ENCODE measurements around the gene MYO5B. TPM values are rescaled to one million over a fixed set of nuclear protein-coding genes. Genes with fewer than 3 reads are reported as not detected.

The MYO5B gene
- polyA plus RNA-seq, 1 of the 3 experiments (the other 2 are of a cell fraction) = 1.3 TPM

DNA sequence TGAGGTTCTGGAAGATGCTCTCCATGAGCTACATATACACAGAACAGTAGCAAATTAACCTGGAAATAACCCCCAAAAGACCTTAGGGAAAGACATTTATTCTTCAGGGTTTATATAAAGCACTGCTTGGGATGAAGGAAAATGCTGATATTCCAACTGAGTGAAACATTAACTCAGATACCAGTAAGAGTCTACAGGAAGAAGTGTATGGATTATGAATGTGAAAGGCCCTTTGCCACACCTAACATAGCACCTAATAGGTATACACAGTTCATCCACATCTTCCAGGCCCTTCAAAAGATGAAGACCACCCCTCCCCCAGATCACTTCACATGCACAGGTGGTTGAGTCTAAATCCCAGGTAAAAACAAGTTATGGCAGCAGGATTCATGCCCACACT lies 50.4 kb downstream of the MYO5B start:
- H4K20me1 ChIP-seq (ENCODE audit: insufficient read depth) = no peaks in the 10 kb centered on the region
- ChIA-PET POLR2A (no interaction called here), CTCF (no interaction called here)
- no peak overlapping the region for H3K4me2 ChIP-seq
- H3K9me2 ChIP-seq = no peaks in the 10 kb centered on the region
- no peaks in the 10 kb centered on the region for H3K36me3 ChIP-seq (replicated peaks in 1 of 2; ENCODE audit: control insufficient read depth in 1 of 2, insufficient read depth in 2 of 2, low read length in 1 of 2)
- no peak overlapping the region for H3K27ac ChIP-seq (ENCODE audit: low read depth in 2 of 2, low read length in 1 of 2)
- no peak overlapping the region for H3K9ac ChIP-seq
- no peaks in the 10 kb centered on the region for H3K9me3 ChIP-seq
- DNase-seq = no peak
- H3K79me2 ChIP-seq (ENCODE audit: insufficient read depth) = no peaks in the 10 kb centered on the region
- H3K4me1 ChIP-seq (ENCODE audit: control insufficient read depth in 1 of 2, insufficient read depth in 2 of 2, low read depth in 1 of 2, low read length in 1 of 2) = no peaks in the 10 kb centered on the region
- no peak overlapping the region for H2AFZ ChIP-seq (ENCODE audit: low read depth)
- no peak overlapping the region for H3K4me3 ChIP-seq (ENCODE audit: low read depth in 2 of 2, low read length in 1 of 2)
- H3F3A ChIP-seq (replicated peaks; ENCODE audit: insufficient read depth) = no peaks in the 10 kb centered on the region
- H3K27me3 ChIP-seq (ENCODE audit: insufficient read depth) = no peaks in the 10 kb centered on the region
- TF ChIP-seq MXI1 (IDR thresholded peaks at IDR 0.05; ENCODE audit: low read depth, low read length) (no peak), YY1 (IDR thresholded peaks at IDR 0.05; ENCODE audit: low read depth) (no peak), RCOR1 (IDR thresholded peaks at IDR 0.05; ENCODE audit: low read length) (no peak), CHD2 (IDR thresholded peaks at IDR 0.05; ENCODE audit: low read length, partially characterized antibody) (no peak), MEF2A (IDR thresholded peaks at IDR 0.05; ENCODE audit: borderline replicate concordance, low read depth) (no peak)
- TF ChIP-seq, protein P1, sequence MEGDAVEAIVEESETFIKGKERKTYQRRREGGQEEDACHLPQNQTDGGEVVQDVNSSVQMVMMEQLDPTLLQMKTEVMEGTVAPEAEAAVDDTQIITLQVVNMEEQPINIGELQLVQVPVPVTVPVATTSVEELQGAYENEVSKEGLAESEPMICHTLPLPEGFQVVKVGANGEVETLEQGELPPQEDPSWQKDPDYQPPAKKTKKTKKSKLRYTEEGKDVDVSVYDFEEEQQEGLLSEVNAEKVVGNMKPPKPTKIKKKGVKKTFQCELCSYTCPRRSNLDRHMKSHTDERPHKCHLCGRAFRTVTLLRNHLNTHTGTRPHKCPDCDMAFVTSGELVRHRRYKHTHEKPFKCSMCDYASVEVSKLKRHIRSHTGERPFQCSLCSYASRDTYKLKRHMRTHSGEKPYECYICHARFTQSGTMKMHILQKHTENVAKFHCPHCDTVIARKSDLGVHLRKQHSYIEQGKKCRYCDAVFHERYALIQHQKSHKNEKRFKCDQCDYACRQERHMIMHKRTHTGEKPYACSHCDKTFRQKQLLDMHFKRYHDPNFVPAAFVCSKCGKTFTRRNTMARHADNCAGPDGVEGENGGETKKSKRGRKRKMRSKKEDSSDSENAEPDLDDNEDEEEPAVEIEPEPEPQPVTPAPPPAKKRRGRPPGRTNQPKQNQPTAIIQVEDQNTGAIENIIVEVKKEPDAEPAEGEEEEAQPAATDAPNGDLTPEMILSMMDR (IDR thresholded peaks at IDR 0.05) = no peak
- TF ChIP-seq, protein P2, sequence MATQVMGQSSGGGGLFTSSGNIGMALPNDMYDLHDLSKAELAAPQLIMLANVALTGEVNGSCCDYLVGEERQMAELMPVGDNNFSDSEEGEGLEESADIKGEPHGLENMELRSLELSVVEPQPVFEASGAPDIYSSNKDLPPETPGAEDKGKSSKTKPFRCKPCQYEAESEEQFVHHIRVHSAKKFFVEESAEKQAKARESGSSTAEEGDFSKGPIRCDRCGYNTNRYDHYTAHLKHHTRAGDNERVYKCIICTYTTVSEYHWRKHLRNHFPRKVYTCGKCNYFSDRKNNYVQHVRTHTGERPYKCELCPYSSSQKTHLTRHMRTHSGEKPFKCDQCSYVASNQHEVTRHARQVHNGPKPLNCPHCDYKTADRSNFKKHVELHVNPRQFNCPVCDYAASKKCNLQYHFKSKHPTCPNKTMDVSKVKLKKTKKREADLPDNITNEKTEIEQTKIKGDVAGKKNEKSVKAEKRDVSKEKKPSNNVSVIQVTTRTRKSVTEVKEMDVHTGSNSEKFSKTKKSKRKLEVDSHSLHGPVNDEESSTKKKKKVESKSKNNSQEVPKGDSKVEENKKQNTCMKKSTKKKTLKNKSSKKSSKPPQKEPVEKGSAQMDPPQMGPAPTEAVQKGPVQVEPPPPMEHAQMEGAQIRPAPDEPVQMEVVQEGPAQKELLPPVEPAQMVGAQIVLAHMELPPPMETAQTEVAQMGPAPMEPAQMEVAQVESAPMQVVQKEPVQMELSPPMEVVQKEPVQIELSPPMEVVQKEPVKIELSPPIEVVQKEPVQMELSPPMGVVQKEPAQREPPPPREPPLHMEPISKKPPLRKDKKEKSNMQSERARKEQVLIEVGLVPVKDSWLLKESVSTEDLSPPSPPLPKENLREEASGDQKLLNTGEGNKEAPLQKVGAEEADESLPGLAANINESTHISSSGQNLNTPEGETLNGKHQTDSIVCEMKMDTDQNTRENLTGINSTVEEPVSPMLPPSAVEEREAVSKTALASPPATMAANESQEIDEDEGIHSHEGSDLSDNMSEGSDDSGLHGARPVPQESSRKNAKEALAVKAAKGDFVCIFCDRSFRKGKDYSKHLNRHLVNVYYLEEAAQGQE (IDR thresholded peaks at IDR 0.05; ENCODE audit: low read depth, low read length) = no peak

DNA sequence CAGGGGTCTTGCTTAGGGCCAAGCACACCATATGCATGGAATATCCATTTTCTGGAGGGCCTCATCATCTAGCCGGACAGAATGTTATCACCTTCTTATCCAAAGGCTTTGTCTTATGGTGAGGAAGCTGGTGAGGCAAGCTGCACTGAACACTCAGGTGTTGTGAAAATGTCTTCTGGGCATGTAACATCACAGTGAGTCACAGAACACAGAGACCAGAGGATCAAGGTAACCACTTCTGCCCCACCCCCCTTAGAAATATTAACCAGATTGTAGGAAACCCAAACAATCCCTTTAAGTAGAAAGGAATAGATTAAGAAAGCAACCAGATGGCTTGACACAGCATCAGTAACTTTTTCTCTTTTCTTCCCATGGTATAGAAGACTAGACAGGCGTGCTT lies 51.1 kb downstream of the MYO5B start:
- Histone ChIP-seq H3K4me2 (no peak overlapping the region), H2AFZ (ENCODE audit: low read depth) (no peak overlapping the region), H3K79me2 (ENCODE audit: insufficient read depth) (no peaks in the 10 kb centered on the region), H3K36me3 (replicated peaks in 1 of 2; ENCODE audit: control insufficient read depth in 1 of 2, insufficient read depth in 2 of 2, low read length in 1 of 2) (no peaks in the 10 kb centered on the region), H3K9ac (no peak overlapping the region), H3K4me3 (ENCODE audit: low read depth in 2 of 2, low read length in 1 of 2) (no peak overlapping the region), H3K27me3 (ENCODE audit: insufficient read depth) (no peaks in the 10 kb centered on the region), H3K9me2 (no peaks in the 10 kb centered on the region), H4K20me1 (ENCODE audit: insufficient read depth) (no peaks in the 10 kb centered on the region), H3K4me1 (ENCODE audit: control insufficient read depth in 1 of 2, insufficient read depth in 2 of 2, low read depth in 1 of 2, low read length in 1 of 2) (no peaks in the 10 kb centered on the region), H3F3A (replicated peaks; ENCODE audit: insufficient read depth) (no peaks in the 10 kb centered on the region), H3K27ac (ENCODE audit: low read depth in 2 of 2, low read length in 1 of 2) (no peak overlapping the region), H3K9me3 (no peaks in the 10 kb centered on the region)
- no peak for DNase-seq
- CTCF ChIA-PET = interaction anchor here (1.0 kb wide), 1 partner anchor 51 kb away, joined by 3 read pairs; the partner anchor contains the start of gene MYO5B
- WGBS (ENCODE audit: low lambda C conversion rate) = 38% methylated on average over 2 of the region's 2 CpGs
- TF ChIP-seq RFX5 (IDR thresholded peaks at IDR 0.05; ENCODE audit: low read length) (no peak), GATA2 (CRISPR knock-in tag; IDR thresholded peaks at IDR 0.05) (no peak), SIN3A (IDR thresholded peaks at IDR 0.05; ENCODE audit: borderline replicate concordance, low read depth, low read length) (no peak), NRF1 (IDR thresholded peaks at IDR 0.05; ENCODE audit: low read depth, low read length) (no peak), POLR2AphosphoS5 (IDR thresholded peaks at IDR 0.05; ENCODE audit: low read depth, low read length) (no peak), YY1 (IDR thresholded peaks at IDR 0.05; ENCODE audit: low read depth) (no peak), NFIC (IDR thresholded peaks at IDR 0.05; ENCODE audit: borderline replicate concordance) (no peak)
- TF ChIP-seq, protein P3, sequence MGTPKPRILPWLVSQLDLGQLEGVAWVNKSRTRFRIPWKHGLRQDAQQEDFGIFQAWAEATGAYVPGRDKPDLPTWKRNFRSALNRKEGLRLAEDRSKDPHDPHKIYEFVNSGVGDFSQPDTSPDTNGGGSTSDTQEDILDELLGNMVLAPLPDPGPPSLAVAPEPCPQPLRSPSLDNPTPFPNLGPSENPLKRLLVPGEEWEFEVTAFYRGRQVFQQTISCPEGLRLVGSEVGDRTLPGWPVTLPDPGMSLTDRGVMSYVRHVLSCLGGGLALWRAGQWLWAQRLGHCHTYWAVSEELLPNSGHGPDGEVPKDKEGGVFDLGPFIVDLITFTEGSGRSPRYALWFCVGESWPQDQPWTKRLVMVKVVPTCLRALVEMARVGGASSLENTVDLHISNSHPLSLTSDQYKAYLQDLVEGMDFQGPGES (IDR thresholded peaks at IDR 0.05; ENCODE audit: low read depth, low read length) = no peak
- TF ChIP-seq, protein P4, sequence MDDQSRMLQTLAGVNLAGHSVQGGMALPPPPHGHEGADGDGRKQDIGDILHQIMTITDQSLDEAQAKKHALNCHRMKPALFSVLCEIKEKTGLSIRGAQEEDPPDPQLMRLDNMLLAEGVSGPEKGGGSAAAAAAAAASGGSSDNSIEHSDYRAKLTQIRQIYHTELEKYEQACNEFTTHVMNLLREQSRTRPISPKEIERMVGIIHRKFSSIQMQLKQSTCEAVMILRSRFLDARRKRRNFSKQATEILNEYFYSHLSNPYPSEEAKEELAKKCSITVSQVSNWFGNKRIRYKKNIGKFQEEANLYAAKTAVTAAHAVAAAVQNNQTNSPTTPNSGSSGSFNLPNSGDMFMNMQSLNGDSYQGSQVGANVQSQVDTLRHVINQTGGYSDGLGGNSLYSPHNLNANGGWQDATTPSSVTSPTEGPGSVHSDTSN (IDR thresholded peaks at IDR 0.05) = no peak
- POLR2A ChIA-PET = no interaction called here

Measured in SK-N-SH (cell line).